Effector memory CD4-positive, alpha-beta T cell (primary cell): ENCODE measurements around the gene DFFA.
"Not testable (repeated sequence)": the region's sequence is repeated elsewhere in the genome, so short reads cannot be mapped to it uniquely, and the experiment has no call there.

Experiments used
- DNase-seq, 3 donors: peaks; one replicate each; pipeline ENCODE4 v3.0.0-alpha.2; 2020
- H3K27ac ChIP-seq: 2 replicates; pipeline ENCODE4 v1.7.0; 2013; ENCODE audit warnings: mild to moderate bottlenecking, low read length, moderate library complexity; ENCODE audit not compliant: insufficient read depth, poor library complexity, severe bottlenecking
- H3K27me3 ChIP-seq: replicated peaks from 2 replicates; pipeline ENCODE4 v1.7.0; 2013; ENCODE audit warnings: mild to moderate bottlenecking, low read length; ENCODE audit not compliant: insufficient read depth, control insufficient read depth, poor library complexity, severe bottlenecking
- H3K36me3 ChIP-seq: 2 replicates; pipeline ENCODE4 v1.7.0; 2013; ENCODE audit warnings: mild to moderate bottlenecking, low read length, moderate library complexity; ENCODE audit not compliant: control insufficient read depth, insufficient read depth
- H3K4me1 ChIP-seq: 2 replicates; pipeline ENCODE4 v1.7.0; 2013; ENCODE audit warnings: low read length, mild to moderate bottlenecking; ENCODE audit not compliant: control insufficient read depth, insufficient read depth, poor library complexity, severe bottlenecking
- H3K4me3 ChIP-seq: 2 replicates; pipeline ENCODE4 v1.7.0; 2013; ENCODE audit warnings: low read length, low read depth, mild to moderate bottlenecking; ENCODE audit not compliant: insufficient read depth, poor library complexity, severe bottlenecking
- H3K9me3 ChIP-seq: 2 replicates; pipeline ENCODE4 v1.7.0; 2013; ENCODE audit warnings: mild to moderate bottlenecking, low read length, moderate library complexity; ENCODE audit not compliant: control insufficient read depth

Gene DFFA

GRCh38 chr1:10421637-10422036, 50.7 kb downstream of the DFFA start:
- H3K36me3 ChIP-seq: peaks cover 29% of the 10 kb centered on the region
- no peaks in the 10 kb centered on the region for H3K9me3 ChIP-seq
- no peak overlapping the region for H3K4me3 ChIP-seq
- H3K27ac ChIP-seq: no peak overlapping the region
- H3K4me1 ChIP-seq: no peaks in the 10 kb centered on the region
- DNase-seq: no peak
- H3K27me3 ChIP-seq: no peaks in the 10 kb centered on the region

GRCh38 chr1:10419351-10419750, 53.0 kb downstream of the DFFA start:
- Histone ChIP-seq H3K4me1 (no peaks in the 10 kb centered on the region), H3K36me3 (peaks cover 29% of the 10 kb centered on the region), H3K27me3 (no peaks in the 10 kb centered on the region), H3K4me3 (no peak overlapping the region), H3K9me3 (no peaks in the 10 kb centered on the region), H3K27ac (no peak overlapping the region)
- no peak for DNase-seq

- not testable (repeated sequence) for H3K9me3 ChIP-seq, DNase-seq, H3K27me3 ChIP-seq, H3K4me3 ChIP-seq, H3K4me1 ChIP-seq, H3K27ac ChIP-seq
- H3K36me3 ChIP-seq: peaks cover 29% of the 10 kb centered on the region
These were observed 53.6 kb downstream of the DFFA start for GRCh38 chr1:10418741-10419140.

GRCh38 chr1:10415967-10416366, 56.4 kb downstream of the DFFA start:
- not testable (repeated sequence) for H3K4me3 ChIP-seq, H3K9me3 ChIP-seq, H3K4me1 ChIP-seq, DNase-seq, H3K27me3 ChIP-seq, H3K27ac ChIP-seq
- H3K36me3 ChIP-seq: peaks cover 54% of the 10 kb centered on the region

GRCh38 chr1:10415211-10415930, 57.0 kb downstream of the DFFA start:
- Histone ChIP-seq H3K4me1 (no peaks in the 10 kb centered on the region), H3K4me3 (no peak overlapping the region), H3K27ac (no peak overlapping the region), H3K9me3 (no peaks in the 10 kb centered on the region), H3K27me3 (no peaks in the 10 kb centered on the region), H3K36me3 (peaks cover 55% of the 10 kb centered on the region)
- no peak for DNase-seq

GRCh38 chr1:10407201-10407600, 65.1 kb downstream of the DFFA start:
- no peak for DNase-seq
- peaks cover 70% of the 10 kb centered on the region for H3K36me3 ChIP-seq
- H3K4me1 ChIP-seq: no peaks in the 10 kb centered on the region
- H3K27me3 ChIP-seq: no peaks in the 10 kb centered on the region
- H3K27ac ChIP-seq: no peak overlapping the region
- H3K9me3 ChIP-seq: no peaks in the 10 kb centered on the region
- no peak overlapping the region for H3K4me3 ChIP-seq
